Neutrophil (primary cell): ENCODE measurements around the gene ABCA1.

ENCODE experiments used
- H3K27ac ChIP-seq: fragments of 200-600 bp; sonication (generic); 2 replicates; pipeline ENCODE4 v1.5.1; 2016; ENCODE audit warnings: mild to moderate bottlenecking, moderate library complexity
- H3K27me3 ChIP-seq: fragments of 200-600 bp; sonication (generic); 2 replicates; pipeline ENCODE4 v1.6.0; 2016; ENCODE audit warnings: mild to moderate bottlenecking
- H3K36me3 ChIP-seq: fragments of 200-600 bp; sonication (generic); 2 replicates; pipeline ENCODE4 v1.5.1; 2017
- H3K4me1 ChIP-seq, 2 experiments: fragments of 200-600 bp in 1 of 2; sonication (generic) in 1 of 2; 1 replicate in 1 of 2; 2 replicates in 1 of 2; pipeline versions ENCODE4 v1.5.1 to v1.6.1; 2013 to 2016; ENCODE audit warnings: low read depth in 1 of 2, low read length in 1 of 2, mild to moderate bottlenecking in 1 of 2, moderate library complexity in 1 of 2; ENCODE audit not compliant: control insufficient read depth in 1 of 2, insufficient read depth in 1 of 2
- H3K4me3 ChIP-seq, 2 experiments: fragments of 200-600 bp in 1 of 2; sonication (generic) in 1 of 2; 1 replicate in 1 of 2; 2 replicates in 1 of 2; pipeline ENCODE4 v1.5.1; 2013 to 2016; ENCODE audit warnings: low read depth in 1 of 2, low read length in 1 of 2, mild to moderate bottlenecking in 1 of 2, moderate library complexity in 1 of 2
- H3K9me3 ChIP-seq: fragments of 200-600 bp; sonication (generic); 2 replicates; pipeline ENCODE4 v1.5.1; 2016
- TF ChIP-seq, protein P1 (sequence below): fragments of 200-600 bp; sonication (generic); IDR thresholded peaks from 2 replicates; pipeline ENCODE4 v1.5.1; 2016; ENCODE audit warnings: antibody characterized with exemption

Gene ABCA1

DNA sequence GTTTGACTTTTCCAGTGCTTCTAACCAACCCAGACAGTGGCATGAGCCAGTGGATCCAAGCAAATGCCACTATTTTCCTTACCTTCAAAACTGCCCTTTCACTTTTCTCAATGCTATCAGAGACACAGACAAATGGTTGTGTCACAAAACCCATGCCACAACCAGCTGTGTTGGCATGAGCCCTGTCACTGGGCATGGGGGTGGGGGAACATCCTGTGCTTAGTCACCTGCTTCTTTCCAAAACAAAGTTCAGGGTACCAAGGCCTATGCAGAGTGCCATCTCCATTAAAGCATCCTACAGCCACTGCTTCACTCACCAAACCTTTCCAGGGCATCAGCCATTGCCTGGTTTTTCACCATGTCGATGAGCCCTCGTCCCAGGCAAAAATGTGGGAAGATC lies 133.9 kb downstream of the ABCA1 start:
- TF ChIP-seq, protein P1, sequence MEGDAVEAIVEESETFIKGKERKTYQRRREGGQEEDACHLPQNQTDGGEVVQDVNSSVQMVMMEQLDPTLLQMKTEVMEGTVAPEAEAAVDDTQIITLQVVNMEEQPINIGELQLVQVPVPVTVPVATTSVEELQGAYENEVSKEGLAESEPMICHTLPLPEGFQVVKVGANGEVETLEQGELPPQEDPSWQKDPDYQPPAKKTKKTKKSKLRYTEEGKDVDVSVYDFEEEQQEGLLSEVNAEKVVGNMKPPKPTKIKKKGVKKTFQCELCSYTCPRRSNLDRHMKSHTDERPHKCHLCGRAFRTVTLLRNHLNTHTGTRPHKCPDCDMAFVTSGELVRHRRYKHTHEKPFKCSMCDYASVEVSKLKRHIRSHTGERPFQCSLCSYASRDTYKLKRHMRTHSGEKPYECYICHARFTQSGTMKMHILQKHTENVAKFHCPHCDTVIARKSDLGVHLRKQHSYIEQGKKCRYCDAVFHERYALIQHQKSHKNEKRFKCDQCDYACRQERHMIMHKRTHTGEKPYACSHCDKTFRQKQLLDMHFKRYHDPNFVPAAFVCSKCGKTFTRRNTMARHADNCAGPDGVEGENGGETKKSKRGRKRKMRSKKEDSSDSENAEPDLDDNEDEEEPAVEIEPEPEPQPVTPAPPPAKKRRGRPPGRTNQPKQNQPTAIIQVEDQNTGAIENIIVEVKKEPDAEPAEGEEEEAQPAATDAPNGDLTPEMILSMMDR: no peak
- Histone ChIP-seq H3K27me3 (no peaks in the 10 kb centered on the region), H3K27ac (no peak overlapping the region), H3K4me1 (peaks cover 0 to 3% of the 10 kb centered on the region in 2 experiments), H3K36me3 (peaks cover 100% of the 10 kb centered on the region), H3K4me3 (no peak overlapping the region), H3K9me3 (no peaks in the 10 kb centered on the region)

DNA sequence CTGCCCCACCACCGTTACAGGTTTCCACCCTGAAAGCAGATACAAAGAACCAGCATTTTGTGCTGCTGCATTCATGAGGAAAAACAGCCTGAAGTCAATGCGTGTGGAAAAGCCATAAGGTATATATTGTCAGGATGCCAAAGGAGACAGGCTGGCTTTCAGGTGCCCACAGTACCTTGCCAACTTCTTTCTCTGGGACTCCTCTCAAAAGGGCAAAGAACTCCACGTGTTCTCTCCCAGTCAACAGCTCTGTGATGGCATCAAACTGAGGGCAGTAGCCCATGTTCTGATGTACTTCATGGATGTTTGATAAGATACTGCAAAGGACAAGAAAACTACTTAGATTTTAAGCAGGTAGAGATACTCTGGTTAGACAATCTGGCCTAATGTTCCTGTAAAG lies 139.7 kb downstream of the ABCA1 start:
- H3K27me3 ChIP-seq: no peaks in the 10 kb centered on the region
- no peak overlapping the region for H3K4me3 ChIP-seq
- H3K4me1 ChIP-seq: no peaks in the 10 kb centered on the region
- H3K27ac ChIP-seq: no peak overlapping the region
- TF ChIP-seq, protein P1: no peak
- H3K36me3 ChIP-seq: peaks cover 100% of the 10 kb centered on the region
- H3K9me3 ChIP-seq: no peaks in the 10 kb centered on the region

DNA sequence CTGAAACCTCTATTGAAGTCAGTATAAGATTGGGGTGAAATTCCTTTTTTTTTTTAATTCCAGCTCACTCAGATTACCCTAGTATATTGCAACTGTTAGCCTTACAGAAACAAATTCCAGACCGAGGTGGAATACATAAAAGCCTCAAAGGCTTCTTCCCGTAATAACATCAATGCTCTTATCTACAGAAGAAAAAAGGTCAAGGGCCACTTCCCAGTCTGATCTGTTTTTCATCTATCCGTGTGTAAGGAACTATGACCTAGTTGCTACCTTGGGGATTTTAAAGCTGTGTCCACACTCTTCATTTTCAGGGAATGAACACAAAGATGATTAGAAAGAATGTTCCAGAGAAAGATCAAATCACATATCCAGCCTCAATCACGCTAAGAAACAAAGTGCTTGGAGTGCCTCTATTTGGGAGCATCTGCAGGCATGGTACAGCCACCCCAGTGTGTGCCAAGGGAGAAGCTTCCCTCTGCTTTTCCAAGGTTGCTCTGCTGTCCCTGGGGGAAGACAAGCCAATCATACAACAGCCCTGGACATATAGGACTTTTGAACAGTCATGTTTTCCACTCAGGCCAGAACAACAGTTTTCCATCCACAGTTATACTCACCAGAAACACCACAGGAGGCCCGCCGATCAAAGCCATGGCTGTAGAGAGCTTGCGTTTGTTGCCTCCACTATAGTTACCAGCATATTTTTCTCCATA lies 140.5 kb downstream of the ABCA1 start:
- Histone ChIP-seq H3K4me1 (no peaks in the 10 kb centered on the region), H3K36me3 (peaks cover 100% of the 10 kb centered on the region), H3K27ac (no peak overlapping the region), H3K9me3 (no peaks in the 10 kb centered on the region), H3K4me3 (no peak overlapping the region), H3K27me3 (no peaks in the 10 kb centered on the region)
- TF ChIP-seq, protein P1: no peak

DNA sequence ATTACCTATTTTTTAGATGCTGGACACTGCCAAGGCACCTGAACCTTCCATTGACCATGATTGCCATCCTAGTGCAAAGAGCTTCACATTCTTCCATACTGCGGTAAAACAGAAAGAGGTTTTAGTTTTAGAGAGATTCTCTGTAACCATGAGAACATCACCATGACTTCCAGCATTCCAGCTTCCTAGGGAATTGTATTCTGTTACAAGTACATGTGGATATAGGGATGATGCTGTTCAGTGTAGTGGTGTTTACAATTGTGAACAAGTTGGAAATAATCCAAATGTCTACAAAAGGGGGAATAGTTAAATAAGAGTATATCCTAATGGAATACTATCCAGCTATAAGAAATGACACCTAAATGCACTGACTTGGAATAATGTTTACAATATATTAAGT lies 141.7 kb downstream of the ABCA1 start:
- Histone ChIP-seq H3K27ac (no peak overlapping the region), H3K36me3 (peaks cover 89% of the 10 kb centered on the region), H3K4me3 (no peak overlapping the region), H3K4me1 (no peaks in the 10 kb centered on the region), H3K9me3 (no peaks in the 10 kb centered on the region), H3K27me3 (no peaks in the 10 kb centered on the region)
- TF ChIP-seq, protein P1: no peak

DNA sequence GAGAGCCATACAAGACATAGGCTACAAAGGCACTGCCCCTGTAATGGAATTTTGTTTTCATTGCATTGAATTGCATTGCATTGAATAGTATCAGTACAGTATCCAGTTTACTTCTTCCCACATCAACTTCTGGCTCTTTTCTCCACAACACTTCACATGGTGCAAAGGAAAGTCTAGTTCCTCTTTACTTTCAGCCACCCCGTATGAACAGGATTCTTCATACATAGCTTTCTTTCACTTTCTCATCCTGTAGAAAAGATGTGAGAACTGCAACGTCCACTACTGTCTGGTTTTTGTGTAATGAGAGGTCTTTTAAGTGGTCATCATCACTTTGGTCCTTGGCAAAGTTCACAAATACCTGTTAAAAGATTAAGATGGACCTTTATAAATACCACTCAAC lies 143.9 kb downstream of the ABCA1 start:
- Histone ChIP-seq H3K27me3 (no peaks in the 10 kb centered on the region), H3K9me3 (no peaks in the 10 kb centered on the region), H3K36me3 (peaks cover 67% of the 10 kb centered on the region), H3K27ac (peak overlapping the region; percentile 42), H3K4me3 (no peak overlapping the region), H3K4me1 (no peaks in the 10 kb centered on the region)
- TF ChIP-seq, protein P1: no peak
